Mucosa of rectum (tissue), 2 donors: ENCODE measurements around the gene SORCS2.

Source experiments
- H3K27ac ChIP-seq, 2 donors: one replicate each; pipeline ENCODE4 v1.7.0; 2013; ENCODE audit warnings: inconsistent platforms in 2 of 2, low read depth in 2 of 2, low read length in 2 of 2
- H3K27me3 ChIP-seq, 2 donors: one replicate each; pipeline ENCODE4 v1.7.0; 2013; ENCODE audit warnings: low read length in 2 of 2; ENCODE audit not compliant: control insufficient read depth in 2 of 2, insufficient read depth in 2 of 2
- H3K36me3 ChIP-seq, 2 donors: one replicate each; pipeline ENCODE4 v1.7.0; 2013; ENCODE audit warnings: low read length in 2 of 2; ENCODE audit not compliant: control insufficient read depth in 2 of 2, insufficient read depth in 2 of 2
- H3K4me1 ChIP-seq, 2 donors: one replicate each; pipeline ENCODE4 v1.7.0; 2013; ENCODE audit warnings: low read length in 2 of 2, mild to moderate bottlenecking in 1 of 2; ENCODE audit not compliant: control insufficient read depth in 2 of 2, insufficient read depth in 2 of 2
- H3K4me3 ChIP-seq, 2 donors: one replicate each; pipeline ENCODE4 v1.7.0; 2013; ENCODE audit warnings: low read length in 2 of 2
- H3K9ac ChIP-seq, 2 donors: one replicate each; pipeline ENCODE4 v1.7.0; 2013; ENCODE audit warnings: low read length in 2 of 2, low read depth in 1 of 2, mild to moderate bottlenecking in 1 of 2
- H3K9me3 ChIP-seq, 2 donors: one replicate each; pipeline ENCODE4 v1.7.0; 2013; ENCODE audit warnings: low read length in 2 of 2; ENCODE audit not compliant: control insufficient read depth in 2 of 2
- donor health status: healthy.
- donor health status: Normal muscosa, but diverticular disease.

The SORCS2 gene

DNA sequence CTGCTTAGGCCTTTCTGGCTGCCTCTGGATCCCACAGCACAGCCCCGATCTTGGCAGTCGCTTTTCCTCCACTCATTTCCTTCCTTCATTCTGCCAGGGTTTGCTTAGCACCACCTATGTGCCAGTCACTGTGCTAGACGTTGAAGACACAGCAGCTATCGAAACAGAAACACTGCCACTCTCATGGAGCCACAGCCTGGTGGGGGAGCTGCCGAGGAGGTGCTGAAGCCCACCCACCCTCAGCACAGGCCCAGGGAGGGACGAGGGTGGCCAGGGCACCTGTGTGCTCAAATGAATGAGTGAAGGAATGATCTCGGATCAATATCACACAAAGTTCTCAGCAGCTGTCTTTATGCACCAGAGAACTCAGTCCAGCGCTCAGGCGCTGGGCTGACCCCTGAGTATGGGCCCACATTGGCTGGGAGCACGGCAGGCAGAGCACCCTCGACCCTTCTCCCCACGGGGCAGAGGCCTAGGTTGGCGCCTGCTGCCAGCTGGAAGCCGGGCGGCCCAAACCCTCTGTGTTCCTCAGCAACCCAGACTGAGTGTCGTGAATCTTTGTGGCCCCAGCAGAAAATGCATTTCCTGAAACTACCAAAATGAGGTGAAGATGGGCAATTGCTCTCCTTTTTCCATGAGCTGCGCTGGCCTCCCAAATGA, 108.9 kb downstream of the SORCS2 start:
- Histone ChIP-seq H3K27me3 (no peaks in the 10 kb centered on the region), H3K9ac (no peak overlapping the region), H3K4me3 (no peak overlapping the region), H3K36me3 (no peaks in the 10 kb centered on the region), H3K9me3 (no peaks in the 10 kb centered on the region), H3K4me1 (no peaks in the 10 kb centered on the region), H3K27ac (no peak overlapping the region)

GRCh38 chr4:7301846-7302630, 109.7 kb downstream of the SORCS2 start:
- H3K9ac ChIP-seq = no peak overlapping the region
- H3K4me1 ChIP-seq = no peaks in the 10 kb centered on the region
- H3K4me3 ChIP-seq = no peak overlapping the region
- no peaks in the 10 kb centered on the region for H3K27me3 ChIP-seq
- no peaks in the 10 kb centered on the region for H3K36me3 ChIP-seq
- no peaks in the 10 kb centered on the region for H3K9me3 ChIP-seq
- no peak overlapping the region for H3K27ac ChIP-seq

GRCh38 chr4:7302781-7303404, 110.6 kb downstream of the SORCS2 start:
- no peak overlapping the region for H3K4me3 ChIP-seq
- no peaks in the 10 kb centered on the region for H3K27me3 ChIP-seq
- H3K9me3 ChIP-seq = no peaks in the 10 kb centered on the region
- no peaks in the 10 kb centered on the region for H3K36me3 ChIP-seq
- no peaks in the 10 kb centered on the region for H3K4me1 ChIP-seq
- no peak overlapping the region for H3K27ac ChIP-seq
- H3K9ac ChIP-seq = no peak overlapping the region

- H3K27ac ChIP-seq = no peak overlapping the region
- H3K36me3 ChIP-seq = no peaks in the 10 kb centered on the region
- H3K4me3 ChIP-seq = no peak overlapping the region
- H3K9ac ChIP-seq = no peak overlapping the region
- no peaks in the 10 kb centered on the region for H3K9me3 ChIP-seq
- no peaks in the 10 kb centered on the region for H3K27me3 ChIP-seq
- no peaks in the 10 kb centered on the region for H3K4me1 ChIP-seq
Observed at GRCh38 chr4:7303561-7303960, 111.2 kb downstream of the SORCS2 start.

GRCh38 chr4:7304436-7304835, 112.1 kb downstream of the SORCS2 start:
- Histone ChIP-seq H3K36me3 (no peaks in the 10 kb centered on the region), H3K9ac (no peak overlapping the region)

DNA sequence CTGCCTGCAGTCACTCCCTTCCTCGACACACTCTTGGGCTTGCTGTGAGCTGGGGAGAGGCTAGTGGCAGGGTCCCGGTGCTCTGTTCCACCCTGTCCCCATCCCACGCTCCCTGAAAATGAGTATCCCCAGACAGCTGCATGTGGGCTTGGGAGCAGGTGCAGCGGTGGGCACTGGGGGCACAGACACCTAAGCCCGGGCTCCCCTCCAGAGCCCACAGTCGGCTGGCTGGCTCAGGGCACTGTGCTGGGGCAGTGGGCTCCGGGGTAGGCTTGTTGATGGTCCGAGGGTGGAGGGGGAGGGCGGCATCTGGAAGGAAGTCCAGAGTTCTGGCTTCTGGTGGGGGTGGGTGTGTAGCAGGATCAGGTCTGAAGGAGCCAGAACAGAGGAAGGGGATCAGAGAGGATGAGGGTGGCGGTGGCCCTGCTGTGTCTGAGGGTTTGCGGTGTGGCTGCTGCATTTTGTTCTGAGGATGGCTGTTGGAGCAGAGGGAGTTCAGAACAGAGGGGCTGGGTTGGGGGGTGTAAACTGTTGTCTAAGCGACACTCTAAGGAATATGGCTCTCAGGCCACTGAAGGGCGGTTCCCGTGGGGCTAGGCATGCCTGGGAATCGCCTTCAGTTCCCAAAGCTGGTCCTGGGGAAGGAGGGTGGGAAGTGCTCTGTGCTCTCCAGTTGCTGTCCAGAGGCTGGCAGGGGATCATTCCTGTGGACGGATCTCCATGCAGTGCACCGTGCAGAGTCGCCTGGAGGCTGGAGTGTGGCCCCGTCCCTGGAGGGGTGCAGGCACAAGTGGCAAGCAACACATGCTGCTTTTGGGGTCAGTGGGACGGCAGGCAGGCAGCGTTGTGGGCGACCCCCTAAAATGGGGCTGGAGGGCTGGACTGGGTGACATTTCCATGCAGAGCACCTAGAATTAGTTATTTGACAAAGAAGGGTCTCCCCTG, 114.0 kb downstream of the SORCS2 start:
- Histone ChIP-seq H3K27ac (no peak overlapping the region), H3K4me3 (no peak overlapping the region), H3K9me3 (no peaks in the 10 kb centered on the region), H3K27me3 (no peaks in the 10 kb centered on the region), H3K36me3 (no peaks in the 10 kb centered on the region), H3K9ac (no peak overlapping the region), H3K4me1 (no peaks in the 10 kb centered on the region)

More at GRCh38 chr4:7304436-7304835, 112.1 kb downstream of the SORCS2 start:
- Histone ChIP-seq H3K27me3 (no peaks in the 10 kb centered on the region), H3K4me1 (no peaks in the 10 kb centered on the region), H3K4me3 (no peak overlapping the region), H3K9me3 (no peaks in the 10 kb centered on the region), H3K27ac (no peak overlapping the region)

GRCh38 chr4:7306986-7307385, 114.6 kb downstream of the SORCS2 start:
- no peaks in the 10 kb centered on the region for H3K27me3 ChIP-seq
- no peaks in the 10 kb centered on the region for H3K4me1 ChIP-seq
- H3K9ac ChIP-seq = no peak overlapping the region
- no peak overlapping the region for H3K4me3 ChIP-seq
- no peaks in the 10 kb centered on the region for H3K9me3 ChIP-seq
- no peaks in the 10 kb centered on the region for H3K36me3 ChIP-seq
- no peak overlapping the region for H3K27ac ChIP-seq

DNA sequence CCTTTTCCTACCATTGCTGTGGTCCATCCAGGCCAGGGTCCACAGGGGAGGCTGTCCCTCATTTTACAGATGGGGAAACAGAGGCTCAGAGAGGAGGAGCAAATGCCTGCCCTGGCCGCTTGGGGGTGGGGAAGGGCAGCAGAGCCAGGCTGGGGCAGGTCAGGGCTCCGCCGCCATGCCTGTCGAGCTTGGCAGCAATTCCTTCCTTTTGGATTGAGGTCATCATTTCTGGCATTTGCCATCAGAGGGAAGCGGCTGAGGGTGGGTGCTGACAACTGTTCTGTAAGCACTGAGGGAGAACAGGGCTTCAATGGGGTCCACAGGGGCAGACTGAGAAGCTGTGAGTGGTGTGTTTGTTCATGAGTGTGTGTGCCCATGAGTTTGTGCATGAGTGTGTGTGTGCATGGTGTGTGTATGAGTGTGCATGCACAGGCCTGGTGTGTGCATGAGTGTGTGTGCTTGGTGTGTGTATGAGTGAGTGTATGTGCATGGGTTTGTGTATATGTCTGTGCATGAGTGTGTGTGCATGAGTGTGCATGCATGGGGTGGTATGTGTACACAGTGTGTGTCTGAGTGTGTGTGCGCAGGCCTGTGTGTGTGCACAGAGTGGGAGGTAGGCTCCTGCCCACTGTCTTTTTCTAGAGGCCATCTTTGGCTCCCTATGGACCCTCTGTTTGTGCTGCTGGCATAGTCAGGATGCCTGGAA, 115.2 kb downstream of the SORCS2 start:
- no peak overlapping the region for H3K9ac ChIP-seq
- no peak overlapping the region for H3K4me3 ChIP-seq
- no peaks in the 10 kb centered on the region for H3K27me3 ChIP-seq
- no peak overlapping the region for H3K27ac ChIP-seq
- no peaks in the 10 kb centered on the region for H3K9me3 ChIP-seq
- no peaks in the 10 kb centered on the region for H3K36me3 ChIP-seq
- H3K4me1 ChIP-seq = no peaks in the 10 kb centered on the region

- H3K36me3 ChIP-seq = no peaks in the 10 kb centered on the region
- H3K9ac ChIP-seq = no peak overlapping the region
- no peak overlapping the region for H3K4me3 ChIP-seq
- H3K9me3 ChIP-seq = no peaks in the 10 kb centered on the region
- H3K4me1 ChIP-seq = peaks cover 0 to 2% of the 10 kb centered on the region in 2 donors
- H3K27ac ChIP-seq = no peak overlapping the region
- H3K27me3 ChIP-seq = no peaks in the 10 kb centered on the region
Observed at GRCh38 chr4:7309181-7309580, 116.8 kb downstream of the SORCS2 start.
